Right lobe of liver (tissue), 6 donors: ENCODE data around the gene SLC22A23. TPM values are rescaled to one million over a fixed set of nuclear protein-coding genes. Genes with fewer than 3 reads are reported as not detected.

ENCODE experiments used
- ATAC-seq, 4 donors: fragments of 200-7000 bp; cut with Tn5 transposase; one replicate each; pipeline ENCODE4 v1.9.1; 2020; ENCODE audit warnings: mild to moderate bottlenecking in 4 of 4, moderate library complexity in 4 of 4
- DNase-seq, 3 donors: peaks; one replicate each; pipeline ENCODE4 v3.0.0-alpha.2; 2020
- H3K27ac ChIP-seq, 3 donors: fragments of 200-600 bp; one replicate each; pipeline ENCODE4 v1.8.0; 2022
- H3K27me3 ChIP-seq, 2 donors: fragments of 200-600 bp; one replicate each; pipeline ENCODE4 v1.8.0; 2022
- H3K36me3 ChIP-seq, 4 donors: fragments of 200-600 bp; sonication (generic) in 1 of 4; one replicate each; pipeline versions ENCODE4 v1.5.1 to v1.8.0; 2017 to 2022; ENCODE audit warnings: control low read depth in 1 of 4
- H3K4me1 ChIP-seq, 4 donors: fragments of 200-600 bp; sonication (generic) in 1 of 4; one replicate each; pipeline versions ENCODE4 v1.5.1 to v1.8.0; 2017 to 2022; ENCODE audit warnings: control low read depth in 1 of 4
- H3K4me3 ChIP-seq, 3 donors: fragments of 200-600 bp; one replicate each; pipeline ENCODE4 v1.8.0; 2022
- H3K9me3 ChIP-seq, 4 donors: fragments of 200-600 bp; sonication (generic) in 1 of 4; one replicate each; pipeline versions ENCODE4 v1.5.1 to v1.8.0; 2017 to 2022; ENCODE audit warnings: control low read depth in 1 of 4
- CTCF ChIP-seq, 4 donors: fragments of 200-600 bp in 3 of 4; fragments of 450-650 bp in 1 of 4; IDR thresholded peaks; one replicate each; pipeline versions ENCODE4 v1.5.1 to v1.8.0; 2016 to 2022; ENCODE audit warnings: antibody characterized with exemption in 4 of 4, mild to moderate bottlenecking in 2 of 4
- POLR2A ChIP-seq: fragments of 450-650 bp; IDR thresholded peaks from one replicate; pipeline ENCODE4 v1.6.1; 2017; ENCODE audit warnings: antibody characterized with exemption, mild to moderate bottlenecking
- WGBS: methylation state at CpG from one replicate; pipeline ENCODE4 v1.1.6; 2018; ENCODE audit warnings: low coverage, low lambda C conversion rate; ENCODE audit not compliant: insufficient coverage; ENCODE audit errors: missing lambda C conversion rate; 5-methylcytosine and 5-hydroxymethylcytosine counted together
- intact Hi-C, 2 donors: fragments of 100-400 bp; cut with DNase I; formaldehyde crosslinking; loops; one replicate each; pipeline versions ENCODE4 v1.11.2 to v1.14.1; 2022
- total RNA-seq, 6 experiments: library from RNA; depleted of rRNA in 2 of 6; stranded (reverse); fragments of >200 nt in 2 of 6; fragmentation: NEBNext Ultra II Directional in 3 of 6; extraction: Animal tissue kit (Norgen Biotek cat#: 25700) in 3 of 6; gene quantifications; one replicate each; pipeline versions ENCODE4 v1.1.0 to v1.2.4, GENCODE V29; 2016 to 2023
- donor health status: DM: no; HTN: yes; CAD: no.
- donor health status: DM: no; HTN: no; CAD: no.
- donor health status: DM: no; HTN: no; CAD: no.
- donor health status: DM: no; HTN: yes; CAD: no.
- donor health status: DM: no; HTN: yes; CAD: no.

Gene SLC22A23
- total RNA-seq, 6 experiments from 2014 or later, result 11.7 to 27.6 (median 16.3) TPM

GRCh38 chr6:3265671-3266070 lies 191.2 kb downstream of the SLC22A23 start:
- H3K4me1 ChIP-seq, result peaks cover 0 to 21% (median 9%) of the 10 kb centered on the region in 4 donors
- no peaks in the 10 kb centered on the region for H3K9me3 ChIP-seq
- ATAC-seq (no peak), DNase-seq (no peak)
- 62% methylated on average over 7 of the region's 9 CpGs for WGBS
- intact Hi-C loops, result no loop called here
- no peaks in the 10 kb centered on the region for H3K27me3 ChIP-seq
- TF ChIP-seq POLR2A (no peak), CTCF (IDR thresholded peaks at IDR 0.05) (no peak)
- H3K27ac ChIP-seq, result no peak overlapping the region
- peaks cover 0 to 14% (median under 1%) of the 10 kb centered on the region in 4 donors for H3K36me3 ChIP-seq
- H3K4me3 ChIP-seq, result no peak overlapping the region

GRCh38 chr6:3264356-3264755 lies 192.5 kb downstream of the SLC22A23 start:
- Histone ChIP-seq H3K27ac (peak overlapping the region in 1 of 3 donors; percentile 29), H3K4me1 (peaks cover 0 to 30% (median 15%) of the 10 kb centered on the region in 4 donors), H3K36me3 (peaks cover 0 to 11% (median 0%) of the 10 kb centered on the region in 4 donors), H3K4me3 (no peak overlapping the region), H3K27me3 (no peaks in the 10 kb centered on the region), H3K9me3 (no peaks in the 10 kb centered on the region)
- no peak for TF ChIP-seq CTCF (IDR thresholded peaks at IDR 0.05)
- TF ChIP-seq POLR2A, result no peak
- peak; percentile 79 to 87 (median 84) for DNase-seq
- ATAC-seq, result peak; percentile 78 to 86 (median 84)
- 14% methylated on average over 2 of the region's 3 CpGs for WGBS
- intact Hi-C loops, result no loop called here

GRCh38 chr6:3263096-3263495 lies 193.8 kb downstream of the SLC22A23 start:
- peaks cover 0 to 30% (median 15%) of the 10 kb centered on the region in 4 donors for H3K4me1 ChIP-seq
- ATAC-seq (no peak), DNase-seq (no peak)
- no peak overlapping the region for H3K27ac ChIP-seq
- H3K4me3 ChIP-seq, result no peak overlapping the region
- no peak for TF ChIP-seq CTCF (IDR thresholded peaks at IDR 0.05)
- TF ChIP-seq POLR2A, result no peak
- no peaks in the 10 kb centered on the region for H3K9me3 ChIP-seq
- WGBS, result 86% methylated on average over 2 of the region's 6 CpGs
- peaks cover 0 to 5% (median 0%) of the 10 kb centered on the region in 4 donors for H3K36me3 ChIP-seq
- no peaks in the 10 kb centered on the region for H3K27me3 ChIP-seq
- intact Hi-C loops, result no loop called here

GRCh38 chr6:3261921-3262320 lies 194.9 kb downstream of the SLC22A23 start:
- no peak for DNase-seq
- H3K9me3 ChIP-seq, result no peaks in the 10 kb centered on the region

More at GRCh38 chr6:3261921-3262320, 194.9 kb downstream of the SLC22A23 start:
- Histone ChIP-seq H3K4me3 (no peak overlapping the region), H3K36me3 (peaks cover 0 to 5% (median 0%) of the 10 kb centered on the region in 4 donors), H3K4me1 (peaks cover 0 to 30% (median 15%) of the 10 kb centered on the region in 4 donors), H3K27me3 (no peaks in the 10 kb centered on the region), H3K27ac (no peak overlapping the region)
- intact Hi-C loops, result no loop called here
- ATAC-seq, result no peak
- WGBS, result 42% methylated on average over 5 of the region's 8 CpGs
- TF ChIP-seq CTCF (IDR thresholded peaks at IDR 0.05) (no peak), POLR2A (no peak)
